ENCODE results near the gene ECI1.
A peak's percentile ranks its signal among the peaks of the same experiment; 100 is the strongest.

ECI1 gene

GRCh38 chr16:2232094-2232990, 19.0 kb downstream of the ECI1 start:
- DNase-seq, result no peak

- no peak for DNase-seq
Measured at GRCh38 chr16:2231016-2231931, 20.1 kb downstream of the ECI1 start.

- DNase-seq, result no peak
Measured at GRCh38 chr16:2230376-2230775, 21.0 kb downstream of the ECI1 start.

- DNase-seq, result no peak
Measured at GRCh38 chr16:2229632-2230250, 21.6 kb downstream of the ECI1 start.

GRCh38 chr16:2229091-2229490, 22.3 kb downstream of the ECI1 start:
- DNase-seq, result no peak

GRCh38 chr16:2228161-2228824, 23.1 kb downstream of the ECI1 start:
- no peak for DNase-seq

- DNase-seq, result no peak
Measured at GRCh38 chr16:2226918-2227317, 24.5 kb downstream of the ECI1 start.

- DNase-seq, result no peak
Measured at GRCh38 chr16:2226245-2226793, 25.1 kb downstream of the ECI1 start.

GRCh38 chr16:2223942-2224486, 27.4 kb downstream of the ECI1 start:
- DNase-seq, result no peak

- DNase-seq, result peak; percentile 99
Measured at GRCh38 chr16:2223221-2223941, 28.0 kb downstream of the ECI1 start, which contains the start of gene E4F1. E4F1 (plus strand) TSS chr16:2223591; CDS start chr16:2223614, 23 bp downstream.

GRCh38 chr16:2216330-2216729, 35.1 kb downstream of the ECI1 start:
- no peak for DNase-seq

GRCh38 chr16:2214719-2214968, 36.7 kb downstream of the ECI1 start, which contains the start of gene PGP:
PGP (minus strand) TSS chr16:2214840; CDS start chr16:2214777, 63 bp downstream.
- no peak for DNase-seq

- peak; percentile 61 for DNase-seq
Measured at GRCh38 chr16:2213817-2214718, 37.3 kb downstream of the ECI1 start.

GRCh38 chr16:2212362-2213324, 38.7 kb downstream of the ECI1 start:
- DNase-seq, result peak; percentile 64

- peak; percentile 63 for DNase-seq
Measured at GRCh38 chr16:2211923-2212347, 39.5 kb downstream of the ECI1 start.

GRCh38 chr16:2210386-2211365, 40.7 kb downstream of the ECI1 start, which contains the start of gene BRICD5:
BRICD5 (minus strand) TSS chr16:2210863; CDS start chr16:2210833, 30 bp downstream.
- DNase-seq, result peak; percentile 67

- no peak for DNase-seq
Measured at GRCh38 chr16:2210009-2210332, 41.4 kb downstream of the ECI1 start.

Measured in activated CD8-positive, alpha-beta memory T cell treated with anti-CD3 and anti-CD28 coated beads for 24 hours (primary cell).